HG03045 (cell line): ENCODE results near the gene VAV3.
"Not testable (repeated sequence)": the region's sequence is repeated elsewhere in the genome, so short reads cannot be mapped to it uniquely, and the experiment has no call there.

ENCODE experiments used
- ATAC-seq: cut with Tn5 transposase; IDR thresholded peaks from one replicate; pipeline ENCODE4 v1.9.1; 2021; ENCODE audit warnings: mild to moderate bottlenecking, moderate library complexity; ENCODE audit not compliant: unreplicated experiment

The VAV3 gene

GRCh38 chr1:107895403-107896191, 69.4 kb downstream of the VAV3 start:
- ATAC-seq = no peak

GRCh38 chr1:107894605-107895004, 70.4 kb downstream of the VAV3 start:
- ATAC-seq = no peak

- ATAC-seq = not testable (repeated sequence)
Observed at GRCh38 chr1:107893350-107893749, 71.6 kb downstream of the VAV3 start.

- no peak for ATAC-seq
Observed at GRCh38 chr1:107889524-107889923, 75.5 kb downstream of the VAV3 start.

GRCh38 chr1:107883562-107883961, 81.4 kb downstream of the VAV3 start:
- no peak for ATAC-seq

GRCh38 chr1:107879927-107880326, 85.1 kb downstream of the VAV3 start:
- no peak for ATAC-seq

- no peak for ATAC-seq
Observed at GRCh38 chr1:107879346-107879745, 85.6 kb downstream of the VAV3 start.

- ATAC-seq = no peak
Observed at GRCh38 chr1:107877745-107878144, 87.2 kb downstream of the VAV3 start.

- no peak for ATAC-seq
Observed at GRCh38 chr1:107877092-107877491, 87.9 kb downstream of the VAV3 start.

GRCh38 chr1:107875689-107876088, 89.3 kb downstream of the VAV3 start:
- ATAC-seq = no peak

- ATAC-seq = no peak
Observed at GRCh38 chr1:107874221-107874620, 90.8 kb downstream of the VAV3 start.

GRCh38 chr1:107871687-107872395, 93.1 kb downstream of the VAV3 start:
- no peak for ATAC-seq

GRCh38 chr1:107871259-107871658, 93.7 kb downstream of the VAV3 start:
- no peak for ATAC-seq

- no peak for ATAC-seq
Observed at GRCh38 chr1:107870696-107871095, 94.3 kb downstream of the VAV3 start.

- ATAC-seq = no peak
Observed at GRCh38 chr1:107867897-107868296, 97.1 kb downstream of the VAV3 start.

- ATAC-seq = no peak
Observed at GRCh38 chr1:107867422-107867821, 97.6 kb downstream of the VAV3 start.

GRCh38 chr1:107866870-107867269, 98.1 kb downstream of the VAV3 start:
- ATAC-seq = no peak

- no peak for ATAC-seq
Observed at GRCh38 chr1:107865627-107866026, 99.4 kb downstream of the VAV3 start.

GRCh38 chr1:107863342-107863741, 101.6 kb downstream of the VAV3 start:
- ATAC-seq = no peak

GRCh38 chr1:107862064-107862463, 102.9 kb downstream of the VAV3 start:
- no peak for ATAC-seq

- ATAC-seq = no peak
Observed at GRCh38 chr1:107858323-107858722, 106.7 kb downstream of the VAV3 start.

- no peak for ATAC-seq
Observed at GRCh38 chr1:107851418-107851817, 113.6 kb downstream of the VAV3 start.
